HepG2 (cell line): ENCODE results near the gene PADI2. TPM values are rescaled to one million over a fixed set of nuclear protein-coding genes. Genes with fewer than 3 reads are reported as not detected.

Experiments
- POGZ ChIP-seq: sonication (generic); formaldehyde crosslinking; IDR thresholded peaks from 2 replicates; pipeline ENCODE4 v1.4.0; 2020; ENCODE audit warnings: mild to moderate bottlenecking, missing genetic modification reagents
- ZNF3 ChIP-seq: IDR thresholded peaks from 2 replicates; pipeline ENCODE4 v1.7.0; 2017; ENCODE audit warnings: inconsistent platforms
- ZNF703 ChIP-seq: sonication (generic); formaldehyde crosslinking; IDR thresholded peaks from 2 replicates; pipeline ENCODE4 v1.5.1; 2020; ENCODE audit warnings: missing genetic modification reagents, mild to moderate bottlenecking, moderate library complexity, borderline replicate concordance
- polyA plus RNA-seq, 8 experiments: library from polyadenylated mRNA; depleted of rRNA in 3 of 8; stranded (reverse) in 7 of 8; unstranded in 1 of 8; fragments of >200 nt; fragmentation: Illumina TruSeq in 4 of 8; extraction: Trizol in 4 of 8; gene quantifications; 2 replicates each; pipeline versions ENCODE4 v1.2.1 to v1.2.3, GENCODE V29; 2011 to 2016; ENCODE audit warnings: low read depth in 4 of 8, missing spikeins in 1 of 8, mixed read lengths in 1 of 8; ENCODE audit not compliant: insufficient read depth in 1 of 8
- total RNA-seq, 5 experiments: library from RNA; depleted of rRNA; stranded (reverse); fragments of >200 nt; fragmentation: Illumina TruSeq; extraction: Trizol; gene quantifications; 2 replicates each; pipeline ENCODE4 v1.2.3, GENCODE V29; 2016; ENCODE audit warnings: low read depth in 1 of 5
- TF ChIP-seq, protein P1 (sequence below), 2 experiments: sonication (generic) in 1 of 2; formaldehyde crosslinking in 1 of 2; IDR thresholded peaks; 2 replicates each; pipeline versions ENCODE4 v1.4.0 to v1.6.1; 2016 to 2020; ENCODE audit warnings: borderline replicate concordance in 1 of 2, low read depth in 1 of 2, mild to moderate bottlenecking in 1 of 2, missing genetic modification reagents in 1 of 2
- TF ChIP-seq, protein P2 (sequence below): sonication (generic); formaldehyde crosslinking; IDR thresholded peaks from 2 replicates; pipeline ENCODE4 v1.4.0; 2020; ENCODE audit warnings: missing genetic modification reagents
- TF ChIP-seq, protein P3 (sequence below): sonication (generic); formaldehyde crosslinking; IDR thresholded peaks from 2 replicates; pipeline ENCODE4 v1.4.0; 2020; ENCODE audit warnings: missing genetic modification reagents, borderline replicate concordance
- TF ChIP-seq, protein P4 (sequence below): IDR thresholded peaks from 2 replicates; pipeline ENCODE4 v1.6.1; 2016
- TF ChIP-seq, protein P5 (sequence below): conservative IDR thresholded peaks from 2 replicates; pipeline ENCODE4 v1.6.1; 2018; ENCODE audit warnings: missing genetic modification reagents
- TF ChIP-seq, protein P6 (sequence below): sonication (generic); formaldehyde crosslinking; conservative IDR thresholded peaks from 2 replicates; pipeline ENCODE4 v1.8.0; 2022; ENCODE audit warnings: mild to moderate bottlenecking, moderate library complexity, missing genetic modification reagents

PADI2 gene
- total and polyA plus RNA-seq, 2 of the 13 experiments (the other 11 are each of a cell fraction or from before 2014, with no cell fraction given), result not detected

DNA sequence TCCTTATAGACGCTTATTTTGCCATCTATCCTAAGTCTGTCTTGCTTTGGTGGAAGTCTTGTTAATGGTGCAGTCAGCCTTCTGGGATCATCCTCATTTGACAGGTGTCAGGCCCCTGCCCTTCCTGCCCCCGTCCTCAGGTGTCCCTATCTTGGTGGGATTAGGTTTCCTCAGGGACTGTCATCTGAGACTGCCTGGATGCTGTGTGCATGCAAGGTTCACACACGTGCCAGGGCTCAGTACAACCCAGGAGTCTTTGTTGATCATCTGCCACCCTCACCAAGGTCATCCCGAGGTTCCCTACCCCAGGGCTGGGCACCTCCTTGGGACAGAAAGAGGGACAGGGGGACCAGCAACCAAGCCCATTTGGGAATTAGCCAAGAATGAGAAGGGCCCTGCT lies 18.0 kb downstream of the PADI2 start (continued):
- TF ChIP-seq, protein P1, sequence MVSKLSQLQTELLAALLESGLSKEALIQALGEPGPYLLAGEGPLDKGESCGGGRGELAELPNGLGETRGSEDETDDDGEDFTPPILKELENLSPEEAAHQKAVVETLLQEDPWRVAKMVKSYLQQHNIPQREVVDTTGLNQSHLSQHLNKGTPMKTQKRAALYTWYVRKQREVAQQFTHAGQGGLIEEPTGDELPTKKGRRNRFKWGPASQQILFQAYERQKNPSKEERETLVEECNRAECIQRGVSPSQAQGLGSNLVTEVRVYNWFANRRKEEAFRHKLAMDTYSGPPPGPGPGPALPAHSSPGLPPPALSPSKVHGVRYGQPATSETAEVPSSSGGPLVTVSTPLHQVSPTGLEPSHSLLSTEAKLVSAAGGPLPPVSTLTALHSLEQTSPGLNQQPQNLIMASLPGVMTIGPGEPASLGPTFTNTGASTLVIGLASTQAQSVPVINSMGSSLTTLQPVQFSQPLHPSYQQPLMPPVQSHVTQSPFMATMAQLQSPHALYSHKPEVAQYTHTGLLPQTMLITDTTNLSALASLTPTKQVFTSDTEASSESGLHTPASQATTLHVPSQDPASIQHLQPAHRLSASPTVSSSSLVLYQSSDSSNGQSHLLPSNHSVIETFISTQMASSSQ (IDR thresholded peaks at IDR 0.05; ENCODE audit: low read depth), result no peak
- TF ChIP-seq, protein P1 (CRISPR knock-in tag; IDR thresholded peaks at IDR 0.05; ENCODE audit: borderline replicate concordance), result no peak
- TF ChIP-seq, protein P2, sequence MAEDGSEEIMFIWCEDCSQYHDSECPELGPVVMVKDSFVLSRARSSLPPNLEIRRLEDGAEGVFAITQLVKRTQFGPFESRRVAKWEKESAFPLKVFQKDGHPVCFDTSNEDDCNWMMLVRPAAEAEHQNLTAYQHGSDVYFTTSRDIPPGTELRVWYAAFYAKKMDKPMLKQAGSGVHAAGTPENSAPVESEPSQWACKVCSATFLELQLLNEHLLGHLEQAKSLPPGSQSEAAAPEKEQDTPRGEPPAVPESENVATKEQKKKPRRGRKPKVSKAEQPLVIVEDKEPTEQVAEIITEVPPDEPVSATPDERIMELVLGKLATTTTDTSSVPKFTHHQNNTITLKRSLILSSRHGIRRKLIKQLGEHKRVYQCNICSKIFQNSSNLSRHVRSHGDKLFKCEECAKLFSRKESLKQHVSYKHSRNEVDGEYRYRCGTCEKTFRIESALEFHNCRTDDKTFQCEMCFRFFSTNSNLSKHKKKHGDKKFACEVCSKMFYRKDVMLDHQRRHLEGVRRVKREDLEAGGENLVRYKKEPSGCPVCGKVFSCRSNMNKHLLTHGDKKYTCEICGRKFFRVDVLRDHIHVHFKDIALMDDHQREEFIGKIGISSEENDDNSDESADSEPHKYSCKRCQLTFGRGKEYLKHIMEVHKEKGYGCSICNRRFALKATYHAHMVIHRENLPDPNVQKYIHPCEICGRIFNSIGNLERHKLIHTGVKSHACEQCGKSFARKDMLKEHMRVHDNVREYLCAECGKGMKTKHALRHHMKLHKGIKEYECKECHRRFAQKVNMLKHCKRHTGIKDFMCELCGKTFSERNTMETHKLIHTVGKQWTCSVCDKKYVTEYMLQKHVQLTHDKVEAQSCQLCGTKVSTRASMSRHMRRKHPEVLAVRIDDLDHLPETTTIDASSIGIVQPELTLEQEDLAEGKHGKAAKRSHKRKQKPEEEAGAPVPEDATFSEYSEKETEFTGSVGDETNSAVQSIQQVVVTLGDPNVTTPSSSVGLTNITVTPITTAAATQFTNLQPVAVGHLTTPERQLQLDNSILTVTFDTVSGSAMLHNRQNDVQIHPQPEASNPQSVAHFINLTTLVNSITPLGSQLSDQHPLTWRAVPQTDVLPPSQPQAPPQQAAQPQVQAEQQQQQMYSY (CRISPR knock-in tag), result no peak
- TF ChIP-seq POGZ (CRISPR knock-in tag) (no peak), ZNF703 (CRISPR knock-in tag) (no peak), ZNF3 (no peak)
- TF ChIP-seq, protein P3, sequence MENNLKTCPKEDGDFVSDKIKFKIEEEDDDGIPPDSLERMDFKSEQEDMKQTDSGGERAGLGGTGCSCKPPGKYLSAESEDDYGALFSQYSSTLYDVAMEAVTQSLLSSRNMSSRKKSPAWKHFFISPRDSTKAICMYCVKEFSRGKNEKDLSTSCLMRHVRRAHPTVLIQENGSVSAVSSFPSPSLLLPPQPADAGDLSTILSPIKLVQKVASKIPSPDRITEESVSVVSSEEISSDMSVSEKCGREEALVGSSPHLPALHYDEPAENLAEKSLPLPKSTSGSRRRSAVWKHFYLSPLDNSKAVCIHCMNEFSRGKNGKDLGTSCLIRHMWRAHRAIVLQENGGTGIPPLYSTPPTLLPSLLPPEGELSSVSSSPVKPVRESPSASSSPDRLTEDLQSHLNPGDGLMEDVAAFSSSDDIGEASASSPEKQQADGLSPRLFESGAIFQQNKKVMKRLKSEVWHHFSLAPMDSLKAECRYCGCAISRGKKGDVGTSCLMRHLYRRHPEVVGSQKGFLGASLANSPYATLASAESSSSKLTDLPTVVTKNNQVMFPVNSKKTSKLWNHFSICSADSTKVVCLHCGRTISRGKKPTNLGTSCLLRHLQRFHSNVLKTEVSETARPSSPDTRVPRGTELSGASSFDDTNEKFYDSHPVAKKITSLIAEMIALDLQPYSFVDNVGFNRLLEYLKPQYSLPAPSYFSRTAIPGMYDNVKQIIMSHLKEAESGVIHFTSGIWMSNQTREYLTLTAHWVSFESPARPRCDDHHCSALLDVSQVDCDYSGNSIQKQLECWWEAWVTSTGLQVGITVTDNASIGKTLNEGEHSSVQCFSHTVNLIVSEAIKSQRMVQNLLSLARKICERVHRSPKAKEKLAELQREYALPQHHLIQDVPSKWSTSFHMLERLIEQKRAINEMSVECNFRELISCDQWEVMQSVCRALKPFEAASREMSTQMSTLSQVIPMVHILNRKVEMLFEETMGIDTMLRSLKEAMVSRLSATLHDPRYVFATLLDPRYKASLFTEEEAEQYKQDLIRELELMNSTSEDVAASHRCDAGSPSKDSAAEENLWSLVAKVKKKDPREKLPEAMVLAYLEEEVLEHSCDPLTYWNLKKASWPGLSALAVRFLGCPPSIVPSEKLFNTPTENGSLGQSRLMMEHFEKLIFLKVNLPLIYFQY (CRISPR knock-in tag), result no peak
- TF ChIP-seq, protein P4, sequence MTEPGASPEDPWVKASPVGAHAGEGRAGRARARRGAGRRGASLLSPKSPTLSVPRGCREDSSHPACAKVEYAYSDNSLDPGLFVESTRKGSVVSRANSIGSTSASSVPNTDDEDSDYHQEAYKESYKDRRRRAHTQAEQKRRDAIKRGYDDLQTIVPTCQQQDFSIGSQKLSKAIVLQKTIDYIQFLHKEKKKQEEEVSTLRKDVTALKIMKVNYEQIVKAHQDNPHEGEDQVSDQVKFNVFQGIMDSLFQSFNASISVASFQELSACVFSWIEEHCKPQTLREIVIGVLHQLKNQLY (CRISPR knock-in tag), result no peak
- TF ChIP-seq, protein P5, sequence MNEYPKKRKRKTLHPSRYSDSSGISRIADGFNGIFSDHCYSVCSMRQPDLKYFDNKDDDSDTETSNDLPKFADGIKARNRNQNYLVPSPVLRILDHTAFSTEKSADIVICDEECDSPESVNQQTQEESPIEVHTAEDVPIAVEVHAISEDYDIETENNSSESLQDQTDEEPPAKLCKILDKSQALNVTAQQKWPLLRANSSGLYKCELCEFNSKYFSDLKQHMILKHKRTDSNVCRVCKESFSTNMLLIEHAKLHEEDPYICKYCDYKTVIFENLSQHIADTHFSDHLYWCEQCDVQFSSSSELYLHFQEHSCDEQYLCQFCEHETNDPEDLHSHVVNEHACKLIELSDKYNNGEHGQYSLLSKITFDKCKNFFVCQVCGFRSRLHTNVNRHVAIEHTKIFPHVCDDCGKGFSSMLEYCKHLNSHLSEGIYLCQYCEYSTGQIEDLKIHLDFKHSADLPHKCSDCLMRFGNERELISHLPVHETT (CRISPR knock-in tag), result no peak
- TF ChIP-seq, protein P6, sequence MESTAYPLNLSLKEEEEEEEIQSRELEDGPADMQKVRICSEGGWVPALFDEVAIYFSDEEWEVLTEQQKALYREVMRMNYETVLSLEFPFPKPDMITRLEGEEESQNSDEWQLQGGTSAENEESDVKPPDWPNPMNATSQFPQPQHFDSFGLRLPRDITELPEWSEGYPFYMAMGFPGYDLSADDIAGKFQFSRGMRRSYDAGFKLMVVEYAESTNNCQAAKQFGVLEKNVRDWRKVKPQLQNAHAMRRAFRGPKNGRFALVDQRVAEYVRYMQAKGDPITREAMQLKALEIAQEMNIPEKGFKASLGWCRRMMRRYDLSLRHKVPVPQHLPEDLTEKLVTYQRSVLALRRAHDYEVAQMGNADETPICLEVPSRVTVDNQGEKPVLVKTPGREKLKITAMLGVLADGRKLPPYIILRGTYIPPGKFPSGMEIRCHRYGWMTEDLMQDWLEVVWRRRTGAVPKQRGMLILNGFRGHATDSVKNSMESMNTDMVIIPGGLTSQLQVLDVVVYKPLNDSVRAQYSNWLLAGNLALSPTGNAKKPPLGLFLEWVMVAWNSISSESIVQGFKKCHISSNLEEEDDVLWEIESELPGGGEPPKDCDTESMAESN (CRISPR knock-in tag), result no peak
